Measurements from ENCODE around the gene SYNDIG1.

Gene SYNDIG1

GRCh38 chr20:24633026-24633425 is 163.6 kb downstream of the SYNDIG1 start:
- Histone ChIP-seq H3K4me2 (no peak overlapping the region), H4K20me1 (no peaks in the 10 kb centered on the region), H3K36me3 (no peaks in the 10 kb centered on the region), H3K27me3 (no peaks in the 10 kb centered on the region), H3K27ac (no peak overlapping the region), H3K4me1 (peaks cover 18% of the 10 kb centered on the region), H3K9ac (no peak overlapping the region), H3K9me3 (no peaks in the 10 kb centered on the region), H3K4me3 (no peak overlapping the region)
- TF ChIP-seq Cebpa-rat (IDR thresholded peaks at IDR 0.05) = no peak

- no peak overlapping the region for H3K4me2 ChIP-seq
- H4K20me1 ChIP-seq = no peaks in the 10 kb centered on the region
- H3K27ac ChIP-seq = no peak overlapping the region
- no peak overlapping the region for H3K9ac ChIP-seq
- no peaks in the 10 kb centered on the region for H3K27me3 ChIP-seq
- H3K4me3 ChIP-seq = no peak overlapping the region
- TF ChIP-seq Cebpa-rat (IDR thresholded peaks at IDR 0.05) = no peak
- H3K4me1 ChIP-seq = peaks cover 14% of the 10 kb centered on the region
- no peaks in the 10 kb centered on the region for H3K36me3 ChIP-seq
- no peaks in the 10 kb centered on the region for H3K9me3 ChIP-seq
Measured at GRCh38 chr20:24633521-24633920, 164.1 kb downstream of the SYNDIG1 start.

GRCh38 chr20:24634855-24635254 is 165.4 kb downstream of the SYNDIG1 start:
- Histone ChIP-seq H3K36me3 (no peaks in the 10 kb centered on the region), H3K27me3 (no peaks in the 10 kb centered on the region), H4K20me1 (no peaks in the 10 kb centered on the region), H3K4me3 (no peak overlapping the region), H3K27ac (no peak overlapping the region), H3K4me1 (peaks cover 3% of the 10 kb centered on the region), H3K9me3 (no peaks in the 10 kb centered on the region), H3K9ac (no peak overlapping the region), H3K4me2 (no peak overlapping the region)
- no peak for TF ChIP-seq Cebpa-rat (IDR thresholded peaks at IDR 0.05)

GRCh38 chr20:24636626-24637025 is 167.2 kb downstream of the SYNDIG1 start:
- no peak overlapping the region for H3K4me3 ChIP-seq
- H3K4me1 ChIP-seq = peaks cover 7% of the 10 kb centered on the region; the same call in 1 of the 2 replicates
- H3K27me3 ChIP-seq = no peaks in the 10 kb centered on the region
- H3K9me3 ChIP-seq = no peaks in the 10 kb centered on the region
- TF ChIP-seq Cebpa-rat (IDR thresholded peaks at IDR 0.05) = no peak
- H3K27ac ChIP-seq = no peak overlapping the region
- no peaks in the 10 kb centered on the region for H4K20me1 ChIP-seq
- H3K9ac ChIP-seq = no peak overlapping the region
- H3K4me2 ChIP-seq = no peak overlapping the region
- no peaks in the 10 kb centered on the region for H3K36me3 ChIP-seq

GRCh38 chr20:24637087-24637486 is 167.7 kb downstream of the SYNDIG1 start:
- no peak for TF ChIP-seq Cebpa-rat (IDR thresholded peaks at IDR 0.05)
- Histone ChIP-seq H3K36me3 (no peaks in the 10 kb centered on the region), H3K4me3 (no peak overlapping the region), H4K20me1 (no peaks in the 10 kb centered on the region), H3K9ac (no peak overlapping the region), H3K4me1 (peaks cover 7% of the 10 kb centered on the region; the same call in 1 of the 2 replicates), H3K27ac (no peak overlapping the region), H3K9me3 (no peaks in the 10 kb centered on the region), H3K27me3 (no peaks in the 10 kb centered on the region), H3K4me2 (no peak overlapping the region)

GRCh38 chr20:24637941-24638340 is 168.5 kb downstream of the SYNDIG1 start:
- Histone ChIP-seq H3K27ac (no peak overlapping the region), H3K4me2 (no peak overlapping the region), H3K4me1 (peaks cover 7% of the 10 kb centered on the region; the same call in 1 of the 2 replicates), H3K9me3 (0 out of 2 replicates have a peak, but pooled peaks cover under 1% of the 10 kb centered on the region), H3K9ac (no peak overlapping the region), H4K20me1 (no peaks in the 10 kb centered on the region), H3K27me3 (no peaks in the 10 kb centered on the region), H3K36me3 (no peaks in the 10 kb centered on the region), H3K4me3 (no peak overlapping the region)
- no peak for TF ChIP-seq Cebpa-rat (IDR thresholded peaks at IDR 0.05)

- TF ChIP-seq Cebpa-rat (IDR thresholded peaks at IDR 0.05) = no peak
- no peaks in the 10 kb centered on the region for H3K27me3 ChIP-seq
- H3K4me1 ChIP-seq = peaks cover 7% of the 10 kb centered on the region; the same call in 1 of the 2 replicates
- H3K9ac ChIP-seq = no peak overlapping the region
- H3K9me3 ChIP-seq = peaks cover 9% of the 10 kb centered on the region
- H3K4me3 ChIP-seq = no peak overlapping the region
- no peak overlapping the region for H3K27ac ChIP-seq
- H3K4me2 ChIP-seq = no peak overlapping the region
- no peaks in the 10 kb centered on the region for H4K20me1 ChIP-seq
- no peaks in the 10 kb centered on the region for H3K36me3 ChIP-seq
Measured at GRCh38 chr20:24638591-24639548, 169.4 kb downstream of the SYNDIG1 start.

GRCh38 chr20:24640276-24640675 is 170.8 kb downstream of the SYNDIG1 start:
- Histone ChIP-seq H3K27ac (no peak overlapping the region), H4K20me1 (no peaks in the 10 kb centered on the region), H3K9ac (no peak overlapping the region), H3K9me3 (peaks cover 9% of the 10 kb centered on the region), H3K4me3 (no peak overlapping the region), H3K4me1 (peaks cover 12% of the 10 kb centered on the region), H3K36me3 (no peaks in the 10 kb centered on the region), H3K4me2 (no peak overlapping the region), H3K27me3 (no peaks in the 10 kb centered on the region)
- no peak for TF ChIP-seq Cebpa-rat (IDR thresholded peaks at IDR 0.05)

- H3K4me2 ChIP-seq = no peak overlapping the region
- no peaks in the 10 kb centered on the region for H3K27me3 ChIP-seq
- no peak overlapping the region for H3K27ac ChIP-seq
- no peak for TF ChIP-seq Cebpa-rat (IDR thresholded peaks at IDR 0.05)
- H3K4me1 ChIP-seq = peaks cover 16% of the 10 kb centered on the region
- H3K9ac ChIP-seq = no peak overlapping the region
- H3K36me3 ChIP-seq = no peaks in the 10 kb centered on the region
- peaks cover 9% of the 10 kb centered on the region for H3K9me3 ChIP-seq
- H3K4me3 ChIP-seq = no peak overlapping the region
- no peaks in the 10 kb centered on the region for H4K20me1 ChIP-seq
Measured at GRCh38 chr20:24640686-24641085, 171.3 kb downstream of the SYNDIG1 start.
